Fibroblast of skin of right biceps (primary cell): ENCODE results near the gene ADAM8.
"Not testable (repeated sequence)": the region's sequence is repeated elsewhere in the genome, so short reads cannot be mapped to it uniquely, and the experiment has no call there.

Experiments used
- DNase-seq: peaks from one replicate; pipeline ENCODE4 v3.0.0-alpha.2; 2013

The ADAM8 gene

DNA sequence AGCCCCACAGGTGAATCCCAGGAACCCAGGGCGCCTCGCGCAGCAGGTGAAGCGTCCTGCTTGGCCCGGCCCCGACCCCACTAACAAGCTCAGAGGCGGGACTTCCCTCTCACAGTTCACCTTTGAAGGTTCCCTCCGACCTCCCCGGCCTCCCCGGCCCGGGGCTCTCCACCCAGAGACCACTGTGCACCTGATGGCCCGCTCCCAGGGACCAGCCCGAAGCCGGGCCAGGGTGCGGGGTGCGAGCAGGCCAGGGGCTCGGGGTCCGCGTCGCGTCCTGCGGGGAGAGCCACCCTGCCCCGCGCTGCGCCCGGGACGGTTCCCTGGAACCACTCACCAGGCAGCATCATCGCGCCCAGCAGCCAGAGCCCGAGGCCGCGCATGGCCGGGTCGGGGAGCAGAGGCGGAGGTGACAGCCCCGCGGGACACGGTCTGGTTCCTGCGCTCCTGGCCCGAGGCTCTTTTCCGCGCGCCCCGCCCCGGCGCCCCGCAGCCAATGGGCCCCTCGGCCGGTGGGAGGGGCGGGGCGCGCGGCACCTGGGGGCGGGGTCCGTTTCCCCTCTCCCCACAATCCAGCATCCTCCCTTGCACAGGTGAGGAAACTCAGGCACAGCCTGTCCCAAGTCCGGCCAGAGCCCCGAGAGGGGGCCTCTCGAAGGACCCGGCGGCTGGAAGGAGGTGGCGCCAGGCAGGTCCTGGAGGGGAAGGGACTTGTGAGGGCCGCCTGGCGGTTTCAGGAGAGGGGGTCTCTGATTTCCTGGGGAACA lies at the start of gene ADAM8:
ADAM8 (minus strand) TSS at position 434 of the 767 bp plus-strand sequence; CDS start at position 383, 51 bp downstream.
- DNase-seq: no peak

- no peak for DNase-seq
Measured at GRCh38 chr10:133326223-133326551, 49.5 kb upstream of the ADAM8 start.

GRCh38 chr10:133325440-133326222 lies 49.0 kb upstream of the ADAM8 start:
- DNase-seq: no peak

- no peak for DNase-seq
Measured at GRCh38 chr10:133324857-133325260, 48.2 kb upstream of the ADAM8 start.

GRCh38 chr10:133324198-133324792 lies 47.6 kb upstream of the ADAM8 start:
- DNase-seq: peak; percentile 25

- DNase-seq: not testable (repeated sequence)
Measured at GRCh38 chr10:133322064-133322709, 45.5 kb upstream of the ADAM8 start.

- DNase-seq: not testable (repeated sequence)
Measured at GRCh38 chr10:133320852-133321422, 44.3 kb upstream of the ADAM8 start.

DNA sequence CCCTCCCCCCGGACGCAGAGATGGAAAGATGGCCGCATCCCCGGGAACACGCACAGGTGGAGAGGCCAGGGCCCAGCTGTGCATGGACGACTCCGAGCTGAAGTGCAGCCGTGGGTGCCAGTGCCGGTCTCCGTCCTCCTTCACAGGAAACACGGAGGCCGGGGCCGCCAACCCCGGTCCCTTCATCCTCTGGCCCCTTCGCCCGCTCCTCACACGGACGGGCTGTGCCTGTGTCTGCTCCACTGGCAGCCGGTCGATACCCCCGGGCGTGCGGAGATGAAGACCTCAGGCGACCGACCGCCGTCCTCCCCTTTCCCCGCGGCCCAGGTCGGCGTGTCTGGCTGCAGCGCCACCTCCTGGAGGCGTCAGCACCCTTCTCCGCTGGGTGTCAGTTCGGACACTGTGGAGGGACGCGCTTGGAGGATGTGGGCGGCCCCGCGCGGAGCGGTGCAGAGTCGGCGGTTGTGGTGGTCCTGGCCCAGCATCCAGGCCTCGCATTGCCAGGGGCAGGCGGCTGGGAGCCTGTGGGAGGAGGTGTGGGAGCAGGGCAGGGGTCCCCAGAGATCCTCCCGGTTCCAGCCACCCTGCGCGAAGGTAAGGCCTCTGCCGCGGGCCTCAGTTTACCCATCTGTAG lies 41.9 kb upstream of the ADAM8 start:
- peak; percentile 36 for DNase-seq

DNA sequence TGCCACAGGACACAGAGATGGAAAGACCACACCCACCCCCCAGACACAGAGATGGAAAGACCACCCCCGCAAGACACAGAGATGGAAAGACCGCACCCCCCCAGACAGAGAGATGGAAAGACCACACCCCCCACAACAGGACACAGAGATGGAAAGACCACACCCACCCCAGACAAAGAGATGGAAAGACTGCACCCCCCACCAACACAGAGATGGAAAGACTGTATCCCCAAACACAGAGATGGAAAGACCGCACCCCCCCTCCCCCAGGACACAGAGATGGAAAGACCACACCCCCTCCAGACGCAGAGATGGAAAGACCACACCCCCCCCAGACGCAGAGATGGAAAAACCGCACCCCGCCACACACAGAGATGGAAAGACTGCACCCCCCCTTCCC lies 40.1 kb upstream of the ADAM8 start:
- DNase-seq: no peak

- DNase-seq: no peak
Measured at GRCh38 chr10:133316266-133316665, 39.6 kb upstream of the ADAM8 start.

- DNase-seq: peak; percentile 11
Measured at GRCh38 chr10:133315847-133316246, 39.2 kb upstream of the ADAM8 start.

DNA sequence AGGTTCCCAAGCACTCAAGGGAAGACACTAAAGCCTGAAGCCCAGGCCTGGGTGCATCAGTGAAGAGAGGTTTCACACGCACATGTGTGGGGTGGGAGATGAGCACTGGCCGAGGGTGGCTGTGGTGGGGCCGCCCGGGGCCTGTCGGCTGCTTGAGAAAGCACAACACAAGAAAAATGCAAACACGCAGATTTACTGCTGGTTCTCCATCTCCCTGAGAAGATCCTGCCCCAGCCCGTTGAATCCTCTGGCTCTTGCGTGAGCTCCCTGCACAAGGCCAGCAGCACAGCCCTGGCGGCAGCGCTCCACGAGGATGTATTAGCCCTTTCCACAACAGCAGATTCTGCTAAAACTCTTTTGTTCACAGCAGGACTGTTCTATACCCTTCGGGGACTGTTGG lies 38.2 kb upstream of the ADAM8 start:
- DNase-seq: no peak

- no peak for DNase-seq
Measured at GRCh38 chr10:133313192-133313591, 36.5 kb upstream of the ADAM8 start.

- DNase-seq: no peak
Measured at GRCh38 chr10:133312769-133313145, 36.1 kb upstream of the ADAM8 start.

GRCh38 chr10:133312016-133312768 lies 35.5 kb upstream of the ADAM8 start:
- DNase-seq: no peak

DNA sequence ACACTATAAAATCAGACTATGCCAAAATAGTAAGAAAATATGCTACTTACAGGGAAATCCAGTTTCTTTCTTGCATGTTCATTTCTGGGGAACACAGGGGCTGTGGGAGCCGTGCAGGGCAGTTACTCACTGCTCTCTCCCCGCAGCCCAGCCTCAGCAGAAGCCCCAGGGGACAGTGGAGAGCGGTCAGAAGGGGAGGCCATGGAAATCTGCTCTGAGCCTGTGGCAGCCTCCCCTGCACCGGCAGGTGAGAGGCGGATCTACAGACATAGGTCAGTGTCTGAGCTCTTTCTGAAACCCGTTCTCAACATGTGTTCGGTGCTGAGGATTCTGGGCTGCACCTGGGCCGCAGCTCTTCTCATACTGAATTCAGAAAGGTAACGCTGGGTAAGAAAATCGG lies 34.9 kb upstream of the ADAM8 start:
- DNase-seq: no peak

GRCh38 chr10:133310789-133311188 lies 34.1 kb upstream of the ADAM8 start:
- no peak for DNase-seq

- no peak for DNase-seq
Measured at GRCh38 chr10:133310399-133310755, 33.7 kb upstream of the ADAM8 start.

- DNase-seq: no peak
Measured at GRCh38 chr10:133309720-133310398, 33.2 kb upstream of the ADAM8 start.

DNA sequence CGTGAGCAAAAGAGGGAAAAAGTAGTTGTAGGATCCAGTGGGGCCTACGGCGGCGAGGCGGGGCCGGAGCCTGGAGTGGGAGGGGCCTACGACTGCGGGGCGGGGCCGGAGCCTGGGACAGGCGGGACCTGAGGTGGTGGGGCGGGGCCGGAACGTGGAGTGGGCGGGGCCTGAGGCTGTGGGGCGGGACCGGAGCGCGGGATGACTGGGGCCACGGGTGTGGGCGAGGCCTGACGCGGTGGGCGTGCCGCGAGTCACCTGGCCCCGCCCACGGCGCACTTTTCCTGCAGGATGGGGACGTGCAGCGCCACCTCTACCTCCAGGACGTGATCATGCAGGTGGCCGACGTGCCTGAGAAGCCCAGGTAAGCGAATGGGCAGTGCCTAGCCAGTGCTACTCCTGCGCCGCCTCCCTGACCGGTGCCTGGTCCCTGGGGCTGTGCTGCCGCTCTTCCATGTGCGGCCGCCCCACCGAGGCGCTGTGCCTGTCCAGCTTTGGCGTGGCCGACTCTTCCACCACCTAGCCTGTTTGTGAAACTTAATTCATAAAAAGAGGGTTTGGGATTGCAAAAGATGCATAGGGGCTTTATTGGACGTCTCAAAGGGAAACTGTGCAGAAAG lies 32.5 kb upstream of the ADAM8 start:
- peak; percentile 87 for DNase-seq
